Transverse colon (tissue), 3 donors: ENCODE measurements around the gene SLC19A1.

ENCODE experiments used
- CTCF ChIP-seq, 5 experiments: fragments of 200-600 bp in 3 of 5; fragments of 450-650 bp in 2 of 5; sonication (generic) in 3 of 5; IDR thresholded peaks; 1 replicate in 2 of 5; 2 replicates in 3 of 5; pipeline ENCODE4 v1.5.1; 2016 to 2017; ENCODE audit warnings: antibody characterized with exemption in 5 of 5, inconsistent platforms in 3 of 5, mild to moderate bottlenecking in 2 of 5, moderate library complexity in 1 of 5
- EP300 ChIP-seq: sonication (generic); formaldehyde crosslinking; IDR thresholded peaks from one replicate; pipeline ENCODE4 v1.6.1; 2017; ENCODE audit warnings: antibody characterized with exemption, low read depth
- POLR2A ChIP-seq: fragments of 450-650 bp; IDR thresholded peaks from one replicate; pipeline ENCODE4 v1.6.1; 2016; ENCODE audit warnings: antibody characterized with exemption, mild to moderate bottlenecking, moderate library complexity

GRCh38 chr21:45529785-45530422 lies 12.3 kb downstream of the SLC19A1 start:
- TF ChIP-seq POLR2A (no peak), EP300 (no peak), CTCF (IDR thresholded peaks at IDR 0.05) (no peak)
